ENCODE results near the gene INIP.
"Not testable (repeated sequence)": the region's sequence is repeated elsewhere in the genome, so short reads cannot be mapped to it uniquely, and the experiment has no call there.

Gene INIP

DNA sequence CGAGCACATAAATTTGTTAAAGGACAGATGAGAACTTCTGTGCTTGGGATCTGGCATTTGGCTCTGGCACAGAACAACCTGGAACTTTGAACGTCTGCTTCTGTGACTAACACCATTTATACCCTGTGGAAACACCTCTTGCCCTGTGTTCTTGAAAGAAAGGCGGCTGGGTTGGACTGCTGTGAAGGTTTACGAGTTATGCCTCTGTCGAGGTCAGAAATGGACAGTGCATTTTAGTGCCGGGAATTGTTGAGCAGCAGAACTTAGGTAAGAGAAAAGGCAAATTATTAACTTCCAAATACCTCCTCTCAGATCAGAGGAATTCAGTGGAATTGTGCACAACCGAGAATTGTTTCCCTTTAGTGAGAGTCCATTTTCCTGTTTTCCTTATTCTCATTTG lies 14.1 kb upstream of the INIP start:
- no peak for DNase-seq

DNA sequence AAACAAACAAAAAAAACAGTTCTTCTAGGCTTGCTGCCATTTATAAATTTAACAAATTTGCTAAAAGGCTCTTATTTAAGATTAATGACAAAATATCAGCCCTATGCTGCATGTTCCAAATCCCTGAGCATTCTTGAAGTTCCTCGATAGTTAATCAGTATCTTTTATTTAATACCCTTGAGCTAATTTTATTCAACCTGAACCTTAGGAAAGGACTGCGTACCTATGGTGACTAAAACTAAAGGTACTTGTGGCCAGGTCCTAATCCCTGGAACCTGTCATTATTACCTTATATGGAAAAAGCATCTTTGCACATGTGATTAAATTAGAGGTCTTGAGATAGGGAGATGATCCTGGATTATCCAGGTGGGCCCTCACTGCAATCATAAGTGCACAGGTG lies 10.5 kb upstream of the INIP start:
- no peak for DNase-seq

DNA sequence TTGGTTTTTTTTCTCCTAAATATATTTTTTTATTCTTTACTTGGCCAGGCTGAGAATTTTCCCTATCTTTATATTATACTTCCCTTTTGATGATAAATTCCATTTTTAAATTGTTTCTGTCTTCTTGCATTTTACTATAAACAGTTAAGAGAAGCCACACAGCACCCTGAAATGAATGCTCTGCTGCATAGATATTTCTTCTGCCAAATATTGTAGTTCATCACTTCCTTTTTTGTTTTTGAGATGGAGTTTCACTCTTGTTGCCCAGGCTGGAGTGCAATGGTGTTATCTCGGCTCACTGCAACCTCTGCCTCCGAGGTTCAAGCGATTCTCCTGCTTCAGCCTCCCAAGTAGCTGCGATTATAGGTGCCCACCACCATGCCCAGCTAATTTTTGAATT lies 8.5 kb upstream of the INIP start:
- no peak for DNase-seq

DNA sequence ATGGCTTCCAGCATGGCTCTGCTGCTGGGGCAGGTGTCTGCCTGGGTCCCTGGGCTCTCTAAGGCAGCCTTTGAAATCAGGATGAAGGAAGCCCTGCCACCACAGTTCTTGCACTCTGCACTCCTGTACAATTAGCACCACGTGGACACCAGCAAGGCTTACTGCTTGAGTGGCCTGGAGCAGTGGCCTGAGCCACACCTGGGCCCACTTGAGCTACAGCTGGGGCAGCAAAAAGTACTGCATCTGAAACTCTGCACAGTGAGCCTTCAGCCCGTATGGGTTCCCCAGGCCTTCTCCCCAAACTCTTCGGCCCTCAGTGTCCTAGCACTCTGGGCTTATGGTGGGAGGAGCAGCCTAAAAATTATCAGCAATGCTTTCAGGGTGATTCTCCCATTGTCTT lies 8.0 kb upstream of the INIP start:
- no peak for DNase-seq

DNA sequence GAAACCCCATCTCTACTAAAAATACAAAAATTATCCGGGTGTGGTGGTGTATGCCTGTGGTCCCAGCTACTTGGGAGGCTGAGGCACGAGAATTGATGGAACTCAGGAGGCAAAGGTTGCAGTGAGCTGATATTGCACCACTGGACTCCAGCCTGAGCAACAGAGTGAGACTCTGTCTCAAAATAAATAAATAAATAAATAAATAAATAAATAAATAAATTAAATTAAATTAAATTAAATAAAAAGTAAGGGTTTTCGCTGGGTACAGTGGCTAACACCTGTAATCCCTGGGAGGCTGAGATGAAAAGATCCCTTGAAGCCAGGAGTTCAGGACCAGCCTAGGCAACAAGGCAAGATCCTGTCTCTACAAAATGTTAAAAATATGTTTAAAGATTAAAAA lies 4.8 kb upstream of the INIP start:
- not testable (repeated sequence) for DNase-seq

DNA sequence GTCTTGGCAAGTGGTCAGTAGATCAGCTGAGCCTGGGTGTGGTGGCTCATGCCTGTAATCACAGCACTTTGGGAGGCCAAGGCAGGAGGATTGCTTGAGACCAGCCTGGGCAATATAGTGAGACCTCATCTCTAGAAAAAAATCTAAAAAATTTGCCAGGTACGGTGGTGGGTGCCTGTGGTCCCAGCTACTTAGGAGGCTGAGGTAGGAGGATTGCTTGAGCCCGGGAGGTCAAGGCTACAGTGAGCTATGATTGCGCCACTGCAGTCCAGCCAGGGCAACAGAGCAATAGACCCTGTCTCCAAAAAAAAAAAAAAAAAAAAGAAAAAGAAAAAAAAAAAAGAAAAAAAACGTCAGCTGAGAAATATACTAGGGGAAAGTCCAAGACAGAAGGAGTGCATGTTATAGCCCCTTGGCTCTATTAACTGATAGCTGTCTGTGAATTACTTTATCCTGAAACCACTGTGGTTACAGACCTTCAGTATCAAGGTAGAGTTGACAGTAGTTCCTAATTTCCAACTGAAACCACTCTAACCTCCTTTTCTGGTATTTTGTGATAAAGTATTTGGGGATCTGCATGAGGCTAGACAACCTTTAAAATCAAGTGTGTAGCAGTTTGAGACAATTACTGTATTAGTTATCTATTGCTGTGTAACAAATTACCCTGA lies 2.3 kb upstream of the INIP start:
- DNase-seq = no peak

DNA sequence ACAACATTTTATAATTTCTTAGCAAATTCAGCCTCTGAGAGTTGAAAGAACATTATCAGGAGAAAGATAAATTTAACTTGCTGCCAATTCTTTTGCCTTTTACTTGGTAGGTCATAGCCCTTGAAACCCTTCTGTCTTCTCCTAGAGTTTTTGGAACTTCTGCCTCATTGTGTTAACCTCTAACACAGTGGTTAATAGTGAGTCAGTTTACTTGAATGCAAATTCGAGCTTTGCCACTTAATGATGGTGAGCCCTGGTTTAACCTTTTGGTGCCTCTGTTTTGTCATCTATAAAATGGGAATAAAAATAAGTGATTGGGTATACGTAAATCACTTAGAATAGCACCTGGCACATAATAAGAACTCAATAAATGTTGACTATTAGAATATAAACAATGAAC lies 1.8 kb upstream of the INIP start:
- DNase-seq = no peak

DNA sequence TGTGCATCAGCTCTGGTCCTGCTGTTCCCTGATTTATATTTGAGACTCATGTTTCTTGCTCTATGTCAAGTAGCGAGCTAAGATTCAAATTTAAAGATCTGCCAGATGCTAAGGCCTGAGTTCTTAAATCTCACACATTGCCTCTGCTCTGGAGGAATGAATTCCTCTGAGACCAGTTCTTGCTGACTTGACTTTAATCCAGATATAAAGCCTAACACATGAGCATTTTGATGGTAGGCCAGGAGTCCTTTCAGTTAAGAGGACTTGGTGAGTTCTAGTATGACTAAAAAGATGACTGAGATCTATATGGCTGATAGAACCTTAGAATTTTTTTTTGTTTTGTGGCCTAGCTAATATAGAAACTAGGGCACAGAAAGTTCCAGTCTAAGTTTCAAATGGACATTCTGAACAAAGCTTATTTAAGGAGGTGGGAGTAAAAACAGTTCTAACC lies 1.3 kb upstream of the INIP start:
- no peak for DNase-seq

DNA sequence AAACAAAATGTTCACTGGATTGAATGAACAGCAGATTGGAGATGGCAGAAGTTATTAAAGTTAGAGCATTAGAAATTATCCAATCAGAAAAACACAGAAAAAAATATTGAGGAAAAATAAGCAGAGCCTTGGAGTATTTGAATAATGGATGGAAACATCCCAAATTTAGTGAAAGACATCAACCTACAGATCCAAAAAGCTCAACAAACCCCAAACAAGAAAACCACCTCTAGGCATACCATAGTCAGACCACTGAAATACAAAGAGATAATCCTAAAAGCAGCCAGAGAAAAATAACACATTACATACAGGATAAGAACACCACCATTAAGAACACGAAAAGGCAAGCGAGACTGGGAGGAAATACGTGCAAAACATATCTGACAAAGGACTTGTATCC lies 5.2 kb downstream of the INIP start:
- no peak for DNase-seq

DNA sequence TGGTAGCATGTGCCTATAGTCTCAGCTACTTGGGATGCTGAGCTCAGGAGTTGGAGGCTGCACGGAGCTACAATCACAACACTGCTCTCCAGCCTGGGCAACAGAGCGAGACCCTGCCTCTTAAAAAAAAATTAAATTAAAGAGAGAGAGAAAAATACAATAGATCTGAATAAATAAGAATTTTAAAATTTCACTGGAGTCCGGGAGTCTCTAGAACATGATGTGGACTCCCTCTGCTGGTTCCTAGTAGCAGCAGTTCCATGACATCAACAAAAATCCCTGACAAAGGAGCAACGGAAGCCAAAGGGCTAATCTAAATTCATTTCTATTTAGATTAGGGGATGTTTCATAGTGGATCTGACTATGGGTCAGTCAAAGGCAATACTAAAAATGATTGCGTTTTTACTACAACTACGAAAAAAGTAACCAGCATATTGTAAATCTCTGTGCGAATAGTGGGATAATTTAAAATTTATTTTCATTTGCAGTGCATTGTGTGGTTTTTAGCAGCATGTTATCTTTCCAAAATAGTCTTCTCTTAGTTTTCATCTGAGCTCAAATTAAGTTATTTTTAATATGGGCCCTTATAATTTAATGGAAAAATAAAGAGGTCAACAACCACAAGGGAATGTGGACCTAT lies 6.7 kb downstream of the INIP start:
- DNase-seq = no peak

DNA sequence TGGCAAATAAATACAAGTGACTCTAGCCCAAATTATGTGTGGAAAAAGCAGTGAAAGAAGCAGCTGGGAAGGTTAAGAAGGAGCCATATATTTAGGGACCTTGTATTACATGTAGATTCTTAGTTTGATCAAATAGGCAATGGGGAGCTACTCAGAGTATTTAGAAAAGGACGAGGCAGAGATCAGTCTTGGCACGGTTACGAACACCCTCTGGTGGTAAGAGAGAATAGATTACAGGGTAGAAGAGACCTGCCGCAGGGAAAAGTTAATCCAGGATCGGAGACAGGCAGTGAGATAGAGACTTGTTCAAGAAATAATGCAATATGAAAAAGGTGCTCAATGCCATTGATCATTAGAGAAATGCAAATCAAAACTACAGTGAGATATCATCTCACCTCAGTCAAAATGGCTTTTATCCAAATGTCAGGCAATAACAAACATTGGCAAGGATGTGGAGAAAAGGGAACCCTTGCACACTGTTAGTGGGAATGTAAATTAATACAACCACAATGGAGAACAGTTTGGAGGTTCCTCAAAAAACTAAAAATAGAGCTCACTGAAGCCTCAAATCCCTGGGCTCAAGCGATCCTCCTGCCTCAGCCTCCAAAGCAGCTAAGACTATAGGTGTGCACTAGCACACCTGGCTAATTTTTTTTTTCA lies 12.0 kb downstream of the INIP start:
- DNase-seq = no peak

DNA sequence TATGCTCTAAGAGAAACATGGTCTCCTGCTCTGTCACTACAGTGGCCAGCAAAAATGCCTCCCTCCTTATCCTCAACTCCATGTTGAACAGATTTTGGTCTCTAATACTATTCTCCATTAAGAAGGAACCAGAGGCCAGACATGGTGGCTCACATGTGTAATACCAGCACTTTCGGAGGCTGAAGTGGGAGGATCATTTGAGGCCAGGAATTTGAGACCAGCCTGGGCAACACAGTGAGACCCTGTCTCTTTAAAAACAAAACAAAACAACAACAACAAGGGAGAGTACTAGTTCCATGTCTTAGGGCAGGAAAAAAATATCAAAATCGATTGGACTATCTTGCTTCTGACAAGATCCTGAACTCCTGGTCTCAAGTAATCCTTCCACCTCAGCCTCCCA lies 14.6 kb downstream of the INIP start:
- no peak for DNase-seq

DNA sequence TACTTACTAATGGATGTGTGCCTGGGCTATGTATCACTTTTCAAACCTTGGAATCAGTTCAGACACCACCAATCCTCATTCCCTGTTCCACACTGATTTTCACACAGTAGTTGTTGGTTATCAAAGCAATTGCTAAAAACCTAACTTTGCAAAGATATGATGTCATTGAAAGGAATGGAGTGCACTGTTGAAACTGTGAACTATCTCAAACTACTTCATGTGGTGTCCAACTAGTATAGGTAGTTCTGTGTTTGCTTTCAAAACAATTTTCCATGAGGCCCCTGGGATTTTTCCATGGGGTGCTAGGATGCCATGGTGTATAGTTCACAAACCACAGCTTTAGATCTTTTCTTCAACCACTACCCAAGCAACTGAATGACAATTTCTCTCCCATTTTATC lies 17.8 kb downstream of the INIP start:
- no peak for DNase-seq

DNA sequence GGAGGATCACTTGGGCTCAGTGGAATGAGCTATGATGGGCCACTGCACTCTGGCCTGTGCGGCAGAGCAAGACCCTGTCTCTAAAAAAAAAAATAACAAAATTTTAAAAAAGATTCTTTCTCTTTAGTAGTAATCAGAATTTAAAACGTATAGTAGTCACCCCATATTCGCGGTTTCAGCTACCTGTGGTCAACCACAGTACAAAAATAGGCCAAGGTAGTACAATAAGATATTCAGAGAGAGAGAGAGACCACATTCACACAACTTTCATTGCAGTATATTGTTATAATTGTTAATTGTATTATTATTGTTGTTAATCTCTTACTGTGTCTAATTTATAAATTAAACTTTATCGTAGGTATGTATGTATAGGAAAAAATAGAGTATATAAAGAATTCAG lies 18.7 kb downstream of the INIP start:
- DNase-seq = no peak

DNA sequence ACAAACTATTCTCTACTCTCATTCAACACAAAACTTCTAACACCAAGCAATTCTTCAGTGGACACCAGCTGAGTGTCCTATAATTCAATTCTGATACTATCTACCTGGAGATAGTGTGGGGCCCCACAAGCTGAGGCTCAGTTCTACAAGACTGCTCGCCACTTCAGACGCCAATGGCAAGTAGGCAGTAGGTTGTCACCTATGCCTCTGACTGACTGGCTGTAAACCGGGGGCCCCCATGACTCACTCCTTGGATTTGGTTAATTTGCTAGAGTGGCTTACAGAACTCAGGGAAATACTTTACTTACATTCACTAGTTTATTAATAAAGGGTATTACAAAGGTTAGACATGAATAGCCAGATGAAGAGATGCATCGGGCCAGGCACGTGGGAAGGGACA lies 21.5 kb downstream of the INIP start:
- no peak for DNase-seq

DNA sequence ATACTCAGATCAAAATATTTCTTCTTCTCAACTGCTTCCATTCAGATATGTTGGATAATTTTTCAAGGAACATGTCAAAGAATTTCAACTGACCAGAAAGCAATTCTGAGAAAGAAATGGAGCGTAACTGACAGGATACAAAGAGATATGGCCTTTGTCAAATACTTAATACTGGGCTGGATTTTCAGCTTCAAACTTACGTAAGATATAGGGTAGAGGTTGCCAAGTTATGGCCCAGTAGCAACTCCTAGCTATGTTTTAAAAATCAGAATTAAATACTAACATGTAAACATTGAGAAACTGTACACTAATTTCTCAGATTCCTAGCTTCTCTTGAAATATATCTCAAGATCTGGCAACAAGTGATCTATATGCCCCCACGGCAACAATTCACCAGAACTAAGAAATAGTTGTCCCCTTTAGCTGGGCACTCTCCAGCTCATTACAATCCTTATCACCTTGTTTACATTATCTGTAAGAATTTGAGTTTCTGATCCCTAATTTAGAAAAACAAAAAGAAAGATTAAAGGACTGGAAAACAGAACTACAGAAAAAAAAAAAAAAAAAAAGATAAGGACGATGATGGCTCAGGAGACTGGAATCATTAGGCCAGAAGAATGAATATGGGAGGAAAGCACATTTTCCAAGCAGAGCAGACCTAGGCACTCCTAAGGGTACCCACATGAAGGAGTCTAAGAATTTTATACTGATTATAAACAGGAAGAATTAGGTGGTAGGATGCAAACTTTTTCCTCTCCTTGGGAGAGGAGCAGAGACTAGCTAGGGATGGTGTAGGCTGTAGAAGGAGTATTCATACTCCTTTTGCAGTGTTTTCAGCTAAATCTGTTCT lies 23.0 kb downstream of the INIP start:
- no peak for DNase-seq

DNA sequence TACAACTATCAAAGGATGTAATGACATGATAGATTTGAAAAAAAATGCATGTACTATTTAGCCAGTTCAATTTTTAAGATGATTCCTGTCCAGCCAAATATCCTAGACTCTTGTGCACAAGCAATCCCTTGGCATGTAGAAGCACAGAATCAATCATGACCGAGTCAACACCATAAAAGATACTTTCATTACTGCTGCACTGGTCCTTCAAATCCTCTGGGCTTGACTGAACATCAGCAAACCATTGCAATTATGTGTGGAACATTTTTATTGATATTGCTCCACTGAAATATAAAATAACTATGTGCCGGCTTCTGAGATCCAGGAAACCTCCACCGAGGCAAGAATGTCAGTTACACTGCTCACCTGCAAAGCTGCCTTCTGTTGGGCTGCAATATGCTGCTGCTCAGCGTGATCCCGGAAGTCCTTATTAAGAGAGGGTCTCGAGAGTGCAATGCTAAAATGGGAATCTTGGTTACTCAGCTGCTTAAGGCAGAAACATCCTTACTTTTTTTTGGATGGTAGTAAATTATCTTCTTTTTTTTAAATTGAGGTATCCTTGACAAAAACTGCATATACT lies 28.7 kb downstream of the INIP start:
- no peak for DNase-seq

DNA sequence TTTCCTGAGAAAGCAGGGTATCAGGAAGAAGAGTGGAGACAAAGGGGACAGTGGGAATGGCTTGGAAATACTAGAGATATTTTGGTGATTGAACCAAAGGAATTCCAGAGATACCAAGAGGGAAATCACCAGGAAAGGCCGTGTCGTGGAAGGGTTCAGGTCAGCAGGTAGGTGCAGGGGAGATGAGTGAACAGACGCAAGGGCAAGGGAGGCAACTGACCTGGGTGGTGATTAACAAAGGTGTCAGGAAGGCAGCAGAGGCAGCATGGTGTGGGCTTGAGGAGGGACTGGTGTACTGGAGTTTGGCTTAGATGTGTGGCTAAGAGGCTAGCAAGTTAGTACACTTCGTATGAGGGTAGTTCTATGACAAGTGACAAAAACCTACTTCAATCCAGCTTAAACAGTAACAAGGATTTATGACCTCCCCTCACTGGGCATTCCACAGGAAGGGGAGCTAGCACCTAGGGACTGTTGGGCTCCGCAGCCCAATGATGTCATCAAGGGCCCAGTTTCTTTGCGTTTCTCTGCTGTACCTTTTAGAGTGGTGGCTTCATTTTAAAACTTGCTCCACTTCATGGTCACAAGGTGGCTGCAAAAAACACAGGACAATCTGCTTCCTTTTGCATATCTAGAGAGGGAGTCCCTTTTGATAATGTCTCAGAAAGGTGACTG lies 37.0 kb downstream of the INIP start:
- no peak for DNase-seq

DNA sequence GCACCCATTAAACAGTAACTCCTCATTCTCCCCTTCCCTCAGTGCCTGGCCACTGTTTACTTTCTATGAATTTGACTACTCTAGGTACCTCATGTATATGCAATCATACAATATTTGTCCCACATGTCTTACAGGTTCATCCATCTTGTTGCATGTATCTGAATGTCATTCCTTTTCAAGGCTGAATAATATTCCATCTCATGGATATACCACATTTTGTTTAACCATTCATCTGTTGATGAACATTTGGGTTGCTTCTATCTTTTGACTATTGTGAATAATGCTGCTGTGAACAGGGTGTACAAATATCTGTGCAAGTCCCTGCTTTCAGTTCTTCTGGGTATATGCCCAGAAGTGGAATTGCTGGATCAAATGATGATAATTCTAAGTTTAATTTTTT lies 40.9 kb downstream of the INIP start:
- no peak for DNase-seq

DNA sequence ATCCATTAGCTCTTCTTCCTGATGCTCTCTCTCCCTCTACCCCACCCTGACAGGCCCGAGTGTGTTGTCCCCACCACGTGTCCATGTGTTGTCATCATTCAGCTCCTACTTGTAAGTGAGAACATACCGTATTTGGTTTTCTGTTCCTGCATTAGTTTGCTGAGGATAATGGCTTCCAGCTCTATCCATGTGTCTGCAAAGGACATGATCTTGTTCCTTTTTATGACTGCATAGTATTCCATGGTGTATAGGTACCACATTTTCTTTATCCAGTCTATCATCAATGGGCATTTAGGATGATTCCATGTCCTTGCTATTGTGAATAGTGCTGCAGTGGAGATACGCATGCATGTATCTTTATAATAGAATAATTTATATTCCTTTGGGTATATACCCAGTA lies 44.7 kb downstream of the INIP start:
- DNase-seq = not testable (repeated sequence)

DNA sequence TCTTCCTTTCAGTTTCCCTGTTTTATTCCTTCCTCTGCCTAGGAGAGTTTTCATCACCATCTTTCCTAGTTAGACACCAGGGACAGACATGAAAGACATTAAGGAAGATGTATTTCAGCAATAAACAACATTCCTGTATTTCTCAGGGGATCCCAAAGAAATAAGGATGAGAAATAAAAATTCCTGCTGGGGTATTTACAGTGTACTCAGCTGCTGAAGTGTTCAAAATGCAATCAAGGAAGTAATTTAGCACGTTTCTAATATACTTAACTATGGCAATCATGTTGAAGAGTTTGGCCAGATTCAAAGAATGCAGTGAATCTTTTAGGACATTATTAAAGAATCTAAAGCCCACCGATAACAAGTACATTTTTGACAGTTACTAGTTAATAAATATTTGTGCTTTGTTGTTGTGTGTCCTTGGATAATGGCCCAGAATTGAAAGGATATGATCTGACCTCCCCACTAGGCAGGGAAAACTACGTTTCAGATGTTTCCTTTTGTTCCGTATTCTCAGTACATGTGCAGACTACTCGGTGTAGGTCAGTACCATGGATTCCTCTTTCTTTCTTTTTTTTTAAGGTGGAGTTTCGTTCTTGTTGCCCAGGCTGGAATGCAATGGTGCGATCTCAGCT lies 46.8 kb downstream of the INIP start:
- no peak for DNase-seq

DNA sequence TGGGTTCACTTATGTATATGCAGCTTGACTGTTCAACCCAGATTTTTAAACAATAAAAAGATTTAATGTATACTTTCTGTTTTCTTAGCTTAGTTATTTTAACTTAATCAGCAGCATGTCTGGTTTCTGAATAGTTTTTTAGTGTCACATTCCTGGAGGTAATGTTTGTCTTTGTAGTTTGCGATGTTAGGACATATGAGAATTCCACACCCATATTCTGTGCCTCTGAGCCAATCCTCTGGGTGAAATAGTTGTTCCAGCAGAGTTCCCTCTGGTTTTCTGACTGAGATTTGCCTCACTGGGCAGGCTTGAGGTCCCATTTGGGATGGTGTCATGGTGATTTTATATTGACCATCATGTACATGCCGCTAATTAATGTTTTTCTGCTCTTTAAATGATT lies 48.6 kb downstream of the INIP start:
- DNase-seq = no peak

Data from DMS79 (cell line).